A549 (cell line): ENCODE measurements around the gene DLG2. TPM values are rescaled to one million over a fixed set of nuclear protein-coding genes. Genes with fewer than 3 reads are reported as not detected.

ENCODE experiments used
- BHLHE40 ChIP-seq: IDR thresholded peaks from 2 replicates; pipeline ENCODE4 v1.6.1; 2012; ENCODE audit warnings: low read depth, low read length, inconsistent platforms
- CBX2 ChIP-seq: fragments of 200-600 bp; sonication (generic); IDR thresholded peaks from 2 replicates; pipeline ENCODE4 v1.6.1; 2016; ENCODE audit warnings: low read depth, mild to moderate bottlenecking, borderline replicate concordance
- CEBPB ChIP-seq, 2 experiments: fragments of >200 bp in 1 of 2; sonication (Bioruptor Twin) in 1 of 2; formaldehyde crosslinking in 1 of 2; IDR thresholded peaks; 2 replicates each; pipeline ENCODE4 v1.6.1; 2012 to 2016
- E2F6 ChIP-seq: IDR thresholded peaks from 2 replicates; pipeline ENCODE4 v1.6.1; 2012; ENCODE audit warnings: low read depth, borderline replicate concordance
- EHF ChIP-seq: fragments of 250-450 bp; sonication (Bioruptor Pico); IDR thresholded peaks from 2 replicates; pipeline ENCODE4 v1.5.0; 2020; ENCODE audit warnings: mild to moderate bottlenecking
- EHMT2 ChIP-seq: fragments of 200-600 bp; sonication (generic); IDR thresholded peaks from 2 replicates; pipeline ENCODE4 v1.6.1; 2016; ENCODE audit warnings: antibody characterized with exemption, low read depth, mild to moderate bottlenecking, moderate library complexity
- FOXS1 ChIP-seq: fragments of 250-450 bp; sonication (Bioruptor Pico); IDR thresholded peaks from 2 replicates; pipeline ENCODE4 v1.5.0; 2020; ENCODE audit warnings: mild to moderate bottlenecking, moderate library complexity
- GATA3 ChIP-seq: IDR thresholded peaks from 2 replicates; pipeline ENCODE4 v1.6.1; 2012; ENCODE audit warnings: borderline replicate concordance
- HDAC2 ChIP-seq: fragments of 200-600 bp; sonication (generic); IDR thresholded peaks from 2 replicates; pipeline ENCODE4 v1.6.1; 2016
- HOXA7 ChIP-seq: fragments of 250-450 bp; sonication (Bioruptor Pico); IDR thresholded peaks from 2 replicates; pipeline ENCODE4 v1.5.0; 2020; ENCODE audit warnings: mild to moderate bottlenecking, moderate library complexity
- HOXB13 ChIP-seq: fragments of 250-450 bp; sonication (Bioruptor Pico); IDR thresholded peaks from 2 replicates; pipeline ENCODE4 v1.5.0; 2020; ENCODE audit warnings: low read depth, mild to moderate bottlenecking, moderate library complexity
- KDM1A ChIP-seq: fragments of 200-600 bp; sonication (generic); IDR thresholded peaks from 2 replicates; pipeline ENCODE4 v1.6.1; 2016; ENCODE audit warnings: low read depth, mild to moderate bottlenecking
- KDM5A ChIP-seq: fragments of 200-600 bp; sonication (generic); IDR thresholded peaks from 2 replicates; pipeline ENCODE4 v1.6.1; 2016; ENCODE audit warnings: antibody characterized with exemption, mild to moderate bottlenecking
- MAFK ChIP-seq: fragments of 450-650 bp; IDR thresholded peaks from 2 replicates; pipeline ENCODE4 v1.6.1; 2014; ENCODE audit not compliant: partially characterized antibody
- MAX ChIP-seq: IDR thresholded peaks from 2 replicates; pipeline ENCODE4 v1.6.1; 2012
- NFE2L2 ChIP-seq: fragments of 150-350 bp; conservative IDR thresholded peaks from 2 replicates; pipeline ENCODE4 v1.6.1; 2014; ENCODE audit warnings: low read length
- PBX3 ChIP-seq: IDR thresholded peaks from 2 replicates; pipeline ENCODE4 v1.6.1; 2012
- PHF8 ChIP-seq: fragments of 200-600 bp; sonication (generic); IDR thresholded peaks from 2 replicates; pipeline ENCODE4 v1.6.1; 2016; ENCODE audit warnings: low read depth, mild to moderate bottlenecking, antibody characterized with exemption, moderate library complexity, borderline replicate concordance
- RARB ChIP-seq: fragments of 250-450 bp; sonication (Bioruptor Pico); IDR thresholded peaks from 2 replicates; pipeline ENCODE4 v1.8.0; 2021; ENCODE audit warnings: mild to moderate bottlenecking, moderate library complexity
- RCOR1 ChIP-seq: fragments of 150-350 bp; IDR thresholded peaks from 2 replicates; pipeline ENCODE4 v1.6.1; 2014; ENCODE audit warnings: antibody characterized with exemption, low read length, low read depth
- REST ChIP-seq: fragments of 200-600 bp; sonication (generic); IDR thresholded peaks from 2 replicates; pipeline ENCODE4 v1.6.1; 2016; ENCODE audit warnings: antibody characterized with exemption, mild to moderate bottlenecking, moderate library complexity
- RFX5 ChIP-seq: fragments of 450-650 bp; IDR thresholded peaks from 2 replicates; pipeline ENCODE4 v1.7.1; 2014; ENCODE audit warnings: antibody characterized with exemption, mild to moderate bottlenecking, moderate library complexity
- RNF2 ChIP-seq: fragments of 200-600 bp; sonication (generic); IDR thresholded peaks from 2 replicates; pipeline ENCODE4 v1.6.1; 2016; ENCODE audit warnings: low read depth, mild to moderate bottlenecking, antibody characterized with exemption, moderate library complexity, borderline replicate concordance
- SREBF2 ChIP-seq: fragments of 450-650 bp; IDR thresholded peaks from 2 replicates; pipeline ENCODE4 v1.6.1; 2014; ENCODE audit warnings: mild to moderate bottlenecking, moderate library complexity
- ZSCAN20 ChIP-seq: fragments of 250-450 bp; sonication (Bioruptor Pico); IDR thresholded peaks from 2 replicates; pipeline ENCODE4 v1.8.0; 2022; ENCODE audit warnings: mild to moderate bottlenecking, moderate library complexity
- polyA plus RNA-seq, 4 experiments: library from polyadenylated mRNA; depleted of rRNA in 3 of 4; stranded (reverse); fragments of >200 nt; fragmentation: RNase III in 1 of 4; extraction: RNeasy Plus Mini Kit Qiagen cat#74134 plus additional on column Dnase treatment in 1 of 4; gene quantifications; 2 replicates in 3 of 4; 3 replicates in 1 of 4; pipeline ENCODE4 v1.2.3, GENCODE V29; 2011 to 2017

Gene DLG2
- polyA plus RNA-seq, 2 of the 4 experiments (the other 2 are of a cell fraction): 0.26 to 0.79 TPM

GRCh38 chr11:85664615-85665481, 37.7 kb upstream of the DLG2 start, which contains the start of gene CREBZF (continued):
- TF ChIP-seq RARB (CRISPR knock-in tag): peak; percentile 49; the same call in 1 of the 2 replicates
- no peak for TF ChIP-seq HDAC2
- no peak for TF ChIP-seq PBX3
- TF ChIP-seq E2F6: no peak; the same call in 1 of the 2 replicates
- no peak for TF ChIP-seq RNF2
- TF ChIP-seq CBX2: no peak
- TF ChIP-seq EHMT2: no peak
- no peak for TF ChIP-seq EHF (CRISPR knock-in tag)
- TF ChIP-seq REST: peak; percentile 75
- no peak for TF ChIP-seq FOXS1 (CRISPR knock-in tag)
- TF ChIP-seq MAX: peak; percentile 67
- TF ChIP-seq CEBPB (IDR thresholded peaks at IDR 0.05): 0 out of 4 replicates have a peak, but pooled peaks of 1 of the 2 experiments have one; percentile 39
- TF ChIP-seq HOXB13 (CRISPR knock-in tag): 0 out of 2 replicates have a peak, but pooled peaks have one; percentile 37
- TF ChIP-seq PHF8: peak; percentile 99
- TF ChIP-seq ZSCAN20 (CRISPR knock-in tag): peak; percentile 48; the same call in 1 of the 2 replicates
- TF ChIP-seq MAFK: peak; percentile 100
- no peak for TF ChIP-seq KDM1A
- TF ChIP-seq GATA3: peak; percentile 47; the same call in 1 of the 2 replicates
- TF ChIP-seq KDM5A: no peak
- TF ChIP-seq SREBF2: no peak
- no peak for TF ChIP-seq RCOR1
- TF ChIP-seq BHLHE40: no peak
- 0 out of 2 replicates have a peak, but pooled peaks have one; percentile 47 for TF ChIP-seq HOXA7 (CRISPR knock-in tag)
- TF ChIP-seq NFE2L2: peak; percentile 97
- TF ChIP-seq RFX5: no peak
- TF ChIP-seq, all 56 proteins: peak for 22
